Measurements from ENCODE around the gene PPP3R1.

The PPP3R1 gene

GRCh38 chr2:68245672-68246071, 6.7 kb downstream of the PPP3R1 start:
- no peak overlapping the region for H3K9ac ChIP-seq (ENCODE audit: low read length)
- peaks cover 7% of the 10 kb centered on the region; the same call in 1 of the 2 replicates for H3K36me3 ChIP-seq (ENCODE audit: control insufficient read depth, insufficient read depth, low read length)
- no peak overlapping the region for H3K4me3 ChIP-seq (ENCODE audit: low read depth, low read length)
- no peaks in the 10 kb centered on the region for H3K27me3 ChIP-seq (ENCODE audit: control insufficient read depth, insufficient read depth, low read length)
- peaks cover 42% of the 10 kb centered on the region for H3K4me1 ChIP-seq (ENCODE audit: control insufficient read depth, insufficient read depth, low read length)
- H3K27ac ChIP-seq (ENCODE audit: low read depth, low read length): no peak overlapping the region
- H3K9me3 ChIP-seq (ENCODE audit: control insufficient read depth, insufficient read depth, low read depth, low read length): no peaks in the 10 kb centered on the region

GRCh38 chr2:68245066-68245465, 7.3 kb downstream of the PPP3R1 start:
- Histone ChIP-seq H3K27ac (ENCODE audit: low read depth, low read length) (no peak overlapping the region), H3K36me3 (ENCODE audit: control insufficient read depth, insufficient read depth, low read length) (peaks cover 7% of the 10 kb centered on the region; the same call in 1 of the 2 replicates)

GRCh38 chr2:68244456-68244855, 7.9 kb downstream of the PPP3R1 start:
- peaks cover 7% of the 10 kb centered on the region; the same call in 1 of the 2 replicates for H3K36me3 ChIP-seq (ENCODE audit: control insufficient read depth, insufficient read depth, low read length)
- H3K27me3 ChIP-seq (ENCODE audit: control insufficient read depth, insufficient read depth, low read length): no peaks in the 10 kb centered on the region
- no peaks in the 10 kb centered on the region for H3K9me3 ChIP-seq (ENCODE audit: control insufficient read depth, insufficient read depth, low read depth, low read length)
- no peak overlapping the region for H3K4me3 ChIP-seq (ENCODE audit: low read depth, low read length)
- no peak overlapping the region for H3K9ac ChIP-seq (ENCODE audit: low read length)
- peaks cover 46% of the 10 kb centered on the region for H3K4me1 ChIP-seq (ENCODE audit: control insufficient read depth, insufficient read depth, low read length)
- H3K27ac ChIP-seq (ENCODE audit: low read depth, low read length): no peak overlapping the region

More at GRCh38 chr2:68245066-68245465, 7.3 kb downstream of the PPP3R1 start:
- Histone ChIP-seq H3K4me3 (ENCODE audit: low read depth, low read length) (no peak overlapping the region), H3K4me1 (ENCODE audit: control insufficient read depth, insufficient read depth, low read length) (peaks cover 46% of the 10 kb centered on the region), H3K9me3 (ENCODE audit: control insufficient read depth, insufficient read depth, low read depth, low read length) (no peaks in the 10 kb centered on the region), H3K27me3 (ENCODE audit: control insufficient read depth, insufficient read depth, low read length) (no peaks in the 10 kb centered on the region), H3K9ac (ENCODE audit: low read length) (no peak overlapping the region)

- H3K27me3 ChIP-seq (ENCODE audit: control insufficient read depth, insufficient read depth, low read length): no peaks in the 10 kb centered on the region
- no peaks in the 10 kb centered on the region for H3K9me3 ChIP-seq (ENCODE audit: control insufficient read depth, insufficient read depth, low read depth, low read length)
- 0 out of 2 replicates have a peak, but pooled peaks cover 4% of the 10 kb centered on the region for H3K36me3 ChIP-seq (ENCODE audit: control insufficient read depth, insufficient read depth, low read length)
- no peak overlapping the region for H3K9ac ChIP-seq (ENCODE audit: low read length)
- H3K4me1 ChIP-seq (ENCODE audit: control insufficient read depth, insufficient read depth, low read length): peaks cover 51% of the 10 kb centered on the region
- no peak overlapping the region for H3K27ac ChIP-seq (ENCODE audit: low read depth, low read length)
- H3K4me3 ChIP-seq (ENCODE audit: low read depth, low read length): no peak overlapping the region
Measured at GRCh38 chr2:68241732-68242131, 10.6 kb downstream of the PPP3R1 start.

- H3K27me3 ChIP-seq (ENCODE audit: control insufficient read depth, insufficient read depth, low read length): no peaks in the 10 kb centered on the region
- peak overlapping the region; percentile 35; the same call in 1 of the 2 replicates for H3K27ac ChIP-seq (ENCODE audit: low read depth, low read length)
- H3K36me3 ChIP-seq (ENCODE audit: control insufficient read depth, insufficient read depth, low read length): 0 out of 2 replicates have a peak, but pooled peaks cover 4% of the 10 kb centered on the region
- H3K4me3 ChIP-seq (ENCODE audit: low read depth, low read length): no peak overlapping the region
- H3K9me3 ChIP-seq (ENCODE audit: control insufficient read depth, insufficient read depth, low read depth, low read length): no peaks in the 10 kb centered on the region
- H3K9ac ChIP-seq (ENCODE audit: low read length): no peak overlapping the region
- H3K4me1 ChIP-seq (ENCODE audit: control insufficient read depth, insufficient read depth, low read length): peaks cover 52% of the 10 kb centered on the region
Measured at GRCh38 chr2:68240446-68240845, 11.9 kb downstream of the PPP3R1 start.

- Histone ChIP-seq H3K9me3 (ENCODE audit: control insufficient read depth, insufficient read depth, low read depth, low read length) (no peaks in the 10 kb centered on the region), H3K4me1 (ENCODE audit: control insufficient read depth, insufficient read depth, low read length) (peaks cover 54% of the 10 kb centered on the region), H3K27me3 (ENCODE audit: control insufficient read depth, insufficient read depth, low read length) (no peaks in the 10 kb centered on the region), H3K9ac (ENCODE audit: low read length) (no peak overlapping the region), H3K27ac (ENCODE audit: low read depth, low read length) (no peak overlapping the region), H3K4me3 (ENCODE audit: low read depth, low read length) (no peak overlapping the region), H3K36me3 (ENCODE audit: control insufficient read depth, insufficient read depth, low read length) (peaks cover 7% of the 10 kb centered on the region; the same call in 1 of the 2 replicates)
Measured at GRCh38 chr2:68238955-68239822, 13.1 kb downstream of the PPP3R1 start.

- no peak overlapping the region for H3K4me3 ChIP-seq (ENCODE audit: low read depth, low read length)
- peaks cover 55% of the 10 kb centered on the region for H3K4me1 ChIP-seq (ENCODE audit: control insufficient read depth, insufficient read depth, low read length)
Measured at GRCh38 chr2:68237976-68238580, 14.3 kb downstream of the PPP3R1 start.

GRCh38 chr2:68237404-68237803, 14.9 kb downstream of the PPP3R1 start:
- no peak overlapping the region for H3K4me3 ChIP-seq (ENCODE audit: low read depth, low read length)
- H3K9me3 ChIP-seq (ENCODE audit: control insufficient read depth, insufficient read depth, low read depth, low read length): no peaks in the 10 kb centered on the region
- H3K4me1 ChIP-seq (ENCODE audit: control insufficient read depth, insufficient read depth, low read length): peaks cover 55% of the 10 kb centered on the region
- H3K36me3 ChIP-seq (ENCODE audit: control insufficient read depth, insufficient read depth, low read length): peaks cover 7% of the 10 kb centered on the region; the same call in 1 of the 2 replicates
- H3K9ac ChIP-seq (ENCODE audit: low read length): no peak overlapping the region
- no peak overlapping the region for H3K27ac ChIP-seq (ENCODE audit: low read depth, low read length)
- H3K27me3 ChIP-seq (ENCODE audit: control insufficient read depth, insufficient read depth, low read length): no peaks in the 10 kb centered on the region

More at GRCh38 chr2:68237976-68238580, 14.3 kb downstream of the PPP3R1 start:
- Histone ChIP-seq H3K9ac (ENCODE audit: low read length) (no peak overlapping the region), H3K36me3 (ENCODE audit: control insufficient read depth, insufficient read depth, low read length) (peaks cover 7% of the 10 kb centered on the region; the same call in 1 of the 2 replicates), H3K27ac (ENCODE audit: low read depth, low read length) (no peak overlapping the region), H3K27me3 (ENCODE audit: control insufficient read depth, insufficient read depth, low read length) (no peaks in the 10 kb centered on the region), H3K9me3 (ENCODE audit: control insufficient read depth, insufficient read depth, low read depth, low read length) (no peaks in the 10 kb centered on the region)

GRCh38 chr2:68236876-68237275, 15.5 kb downstream of the PPP3R1 start:
- Histone ChIP-seq H3K27me3 (ENCODE audit: control insufficient read depth, insufficient read depth, low read length) (no peaks in the 10 kb centered on the region), H3K9me3 (ENCODE audit: control insufficient read depth, insufficient read depth, low read depth, low read length) (no peaks in the 10 kb centered on the region), H3K4me3 (ENCODE audit: low read depth, low read length) (no peak overlapping the region), H3K9ac (ENCODE audit: low read length) (no peak overlapping the region), H3K27ac (ENCODE audit: low read depth, low read length) (no peak overlapping the region), H3K36me3 (ENCODE audit: control insufficient read depth, insufficient read depth, low read length) (peaks cover 5% of the 10 kb centered on the region; the same call in 1 of the 2 replicates), H3K4me1 (ENCODE audit: control insufficient read depth, insufficient read depth, low read length) (peaks cover 55% of the 10 kb centered on the region)

- peaks cover 3% of the 10 kb centered on the region; the same call in 1 of the 2 replicates for H3K36me3 ChIP-seq (ENCODE audit: control insufficient read depth, insufficient read depth, low read length)
- no peak overlapping the region for H3K4me3 ChIP-seq (ENCODE audit: low read depth, low read length)
- H3K9me3 ChIP-seq (ENCODE audit: control insufficient read depth, insufficient read depth, low read depth, low read length): no peaks in the 10 kb centered on the region
- H3K27ac ChIP-seq (ENCODE audit: low read depth, low read length): no peak overlapping the region
- peaks cover 50% of the 10 kb centered on the region for H3K4me1 ChIP-seq (ENCODE audit: control insufficient read depth, insufficient read depth, low read length)
- H3K9ac ChIP-seq (ENCODE audit: low read length): no peak overlapping the region
- H3K27me3 ChIP-seq (ENCODE audit: control insufficient read depth, insufficient read depth, low read length): no peaks in the 10 kb centered on the region
Measured at GRCh38 chr2:68236103-68236734, 16.1 kb downstream of the PPP3R1 start.
